ENCODE measurements around the gene LRRC8E.

GRCh38 chr19:7859831-7860713 is 28.2 kb upstream of the LRRC8E start:
- TF ChIP-seq CTCF (conservative IDR thresholded peaks at IDR 0.05; ENCODE audit: low read length), result no peak
- no peak for TF ChIP-seq EZH2phosphoT487 (IDR thresholded peaks at IDR 0.05; ENCODE audit: borderline replicate concordance)
